Measurements from ENCODE around the gene BORCS5.

Gene BORCS5

GRCh38 chr12:12511895-12512711 lies 155.2 kb downstream of the BORCS5 start:
- no peak for DNase-seq (ENCODE audit: low read depth in 3 of 3)

GRCh38 chr12:12513416-12514006 lies 156.6 kb downstream of the BORCS5 start:
- DNase-seq (ENCODE audit: low read depth in 3 of 3): no peak

DNA sequence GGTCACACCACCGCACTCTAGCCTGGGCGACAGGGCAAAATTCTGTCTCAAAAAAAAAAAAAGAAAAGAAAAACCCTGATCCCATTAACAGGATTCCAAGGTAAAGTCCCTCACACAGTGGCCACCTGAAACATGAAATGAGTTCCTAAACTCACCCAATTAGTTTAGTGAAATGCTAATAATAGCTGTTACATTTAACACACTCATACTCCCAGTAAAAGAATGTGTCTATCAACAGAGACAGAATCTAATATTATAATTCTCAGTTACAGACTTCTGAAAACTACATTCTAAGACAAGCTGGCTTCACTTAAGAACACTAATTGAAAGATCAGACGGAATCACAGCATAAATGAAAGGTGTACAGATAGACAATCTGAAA lies 161.6 kb downstream of the BORCS5 start:
- no peak for DNase-seq (ENCODE audit: low read depth in 3 of 3)

DNA sequence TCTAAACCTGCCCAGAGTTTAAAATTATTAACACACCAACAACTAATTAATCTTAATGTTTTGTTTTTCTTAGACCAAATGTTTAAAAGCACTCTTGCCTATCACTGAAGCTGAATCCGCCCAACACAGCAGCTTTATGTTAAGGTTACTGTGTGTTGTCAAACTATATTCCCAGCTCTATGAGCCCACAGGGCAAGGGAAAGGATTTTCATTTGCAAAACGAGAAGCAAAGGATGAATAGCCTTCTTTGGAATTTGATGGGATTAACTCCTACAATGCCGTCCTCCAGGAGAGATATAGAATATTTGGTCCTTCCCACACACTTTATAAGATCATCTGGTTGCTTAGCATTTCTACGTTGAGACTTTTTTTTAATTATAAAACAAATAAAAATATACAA lies 162.0 kb downstream of the BORCS5 start:
- DNase-seq (ENCODE audit: low read depth in 3 of 3): no peak

Data from stimulated activated CD4-positive, alpha-beta T cell treated with anti-CD3 and anti-CD28 coated beads, TNF-alpha, amount 100 ng/mL, for 4 hours (primary cell).